ENCODE data around the gene LAD1.
A peak's percentile ranks its signal among the peaks of the same experiment; 100 is the strongest.

Gene LAD1

DNA sequence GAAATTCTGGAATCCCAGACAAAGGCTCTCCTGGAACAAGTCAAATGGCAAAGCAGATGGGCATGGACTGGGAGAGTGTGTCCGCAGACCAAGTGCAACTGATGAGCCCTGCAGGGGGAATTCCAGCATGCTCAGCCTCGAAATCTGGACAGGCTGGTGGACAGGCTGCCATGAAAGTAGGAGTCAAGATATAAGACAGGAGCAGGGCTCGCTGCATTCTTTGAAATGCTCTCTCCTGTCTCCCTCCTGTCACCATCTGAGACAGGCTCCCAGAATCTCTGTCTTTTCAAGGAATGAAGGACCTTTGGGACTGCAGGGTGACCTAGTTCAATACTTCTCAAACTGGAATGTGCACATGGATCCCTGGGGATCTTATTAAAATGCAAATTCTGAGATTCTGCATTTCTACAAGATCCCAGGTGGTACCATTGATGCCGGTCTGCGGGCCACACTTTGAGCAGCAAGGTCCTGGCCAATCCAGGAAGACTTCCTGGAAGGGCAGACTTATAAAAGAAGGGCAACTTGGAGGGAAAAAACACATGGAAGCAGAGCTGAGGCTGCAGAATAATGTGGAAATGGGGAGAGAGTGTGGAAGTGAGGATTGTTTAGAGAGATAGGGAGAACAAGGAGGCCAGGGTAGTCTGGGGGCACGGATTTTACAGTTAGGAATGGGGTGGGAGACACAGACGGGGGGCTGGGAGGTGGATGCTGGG lies 51.5 kb downstream of the LAD1 start:
- Histone ChIP-seq H3K9ac (ENCODE audit: low read length) (no peak overlapping the region), H3K9me2 (ENCODE audit: low read depth, low read length) (no peaks in the 10 kb centered on the region), H3K27me3 (ENCODE audit: insufficient read depth, low read length) (peaks cover 4% of the 10 kb centered on the region; the same call in 1 of the 2 replicates), H3F3A (ENCODE audit: insufficient read depth, low read length) (no peaks in the 10 kb centered on the region), H3K4me1 (ENCODE audit: insufficient read depth, low read length, severe bottlenecking) (no peaks in the 10 kb centered on the region), H3K9me3 (ENCODE audit: low read length) (no peaks in the 10 kb centered on the region), H2AFZ (ENCODE audit: low read length) (no peak overlapping the region), H3K36me3 (ENCODE audit: insufficient read depth, low read length) (no peaks in the 10 kb centered on the region), H3K79me2 (ENCODE audit: insufficient read depth, low read length) (no peaks in the 10 kb centered on the region), H4K20me1 (ENCODE audit: insufficient read depth, low read length) (no peaks in the 10 kb centered on the region), H3K27ac (ENCODE audit: low read depth, low read length, poor library complexity, severe bottlenecking) (no peak overlapping the region), H3K4me2 (ENCODE audit: low read length) (no peak overlapping the region), H3K4me3 (ENCODE audit: low read depth, low read length, poor library complexity, severe bottlenecking) (no peak overlapping the region)
- TF ChIP-seq EZH2 (IDR thresholded peaks at IDR 0.05; ENCODE audit: borderline replicate concordance, low read length): no peak
- TF ChIP-seq, protein P1, sequence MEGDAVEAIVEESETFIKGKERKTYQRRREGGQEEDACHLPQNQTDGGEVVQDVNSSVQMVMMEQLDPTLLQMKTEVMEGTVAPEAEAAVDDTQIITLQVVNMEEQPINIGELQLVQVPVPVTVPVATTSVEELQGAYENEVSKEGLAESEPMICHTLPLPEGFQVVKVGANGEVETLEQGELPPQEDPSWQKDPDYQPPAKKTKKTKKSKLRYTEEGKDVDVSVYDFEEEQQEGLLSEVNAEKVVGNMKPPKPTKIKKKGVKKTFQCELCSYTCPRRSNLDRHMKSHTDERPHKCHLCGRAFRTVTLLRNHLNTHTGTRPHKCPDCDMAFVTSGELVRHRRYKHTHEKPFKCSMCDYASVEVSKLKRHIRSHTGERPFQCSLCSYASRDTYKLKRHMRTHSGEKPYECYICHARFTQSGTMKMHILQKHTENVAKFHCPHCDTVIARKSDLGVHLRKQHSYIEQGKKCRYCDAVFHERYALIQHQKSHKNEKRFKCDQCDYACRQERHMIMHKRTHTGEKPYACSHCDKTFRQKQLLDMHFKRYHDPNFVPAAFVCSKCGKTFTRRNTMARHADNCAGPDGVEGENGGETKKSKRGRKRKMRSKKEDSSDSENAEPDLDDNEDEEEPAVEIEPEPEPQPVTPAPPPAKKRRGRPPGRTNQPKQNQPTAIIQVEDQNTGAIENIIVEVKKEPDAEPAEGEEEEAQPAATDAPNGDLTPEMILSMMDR (IDR thresholded peaks at IDR 0.05; ENCODE audit: low read length): no peak

DNA sequence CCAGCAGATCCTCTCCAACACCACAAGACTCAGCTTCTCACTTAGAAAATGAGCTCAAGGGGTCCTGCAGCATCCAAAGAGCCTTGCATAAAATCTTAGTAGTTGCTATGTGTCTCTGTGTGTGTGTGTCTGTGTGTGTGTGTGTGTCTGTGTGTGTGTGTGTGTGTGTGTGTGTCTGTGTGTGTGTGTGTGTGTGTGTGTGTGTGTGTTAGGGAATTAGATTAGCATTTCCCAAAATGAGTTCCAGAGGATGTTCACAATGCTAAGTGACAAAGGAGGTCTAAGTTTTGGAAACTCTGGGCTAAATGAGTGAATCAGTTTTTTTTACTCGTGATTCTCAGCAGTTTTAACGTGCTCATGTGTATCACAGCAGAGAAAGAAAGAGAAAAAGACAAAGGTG lies 52.1 kb downstream of the LAD1 start:
- Histone ChIP-seq H3K36me3 (ENCODE audit: insufficient read depth, low read length) (no peaks in the 10 kb centered on the region), H3K4me3 (ENCODE audit: low read depth, low read length, poor library complexity, severe bottlenecking) (no peak overlapping the region), H2AFZ (ENCODE audit: low read length) (no peak overlapping the region), H3K27me3 (ENCODE audit: insufficient read depth, low read length) (peaks cover 4% of the 10 kb centered on the region; the same call in 1 of the 2 replicates), H3K4me1 (ENCODE audit: insufficient read depth, low read length, severe bottlenecking) (no peaks in the 10 kb centered on the region), H3K9me2 (ENCODE audit: low read depth, low read length) (no peaks in the 10 kb centered on the region), H3K27ac (ENCODE audit: low read depth, low read length, poor library complexity, severe bottlenecking) (no peak overlapping the region), H3K79me2 (ENCODE audit: insufficient read depth, low read length) (no peaks in the 10 kb centered on the region), H3K9me3 (ENCODE audit: low read length) (no peaks in the 10 kb centered on the region), H3K4me2 (ENCODE audit: low read length) (no peak overlapping the region), H3F3A (ENCODE audit: insufficient read depth, low read length) (no peaks in the 10 kb centered on the region), H3K9ac (ENCODE audit: low read length) (no peak overlapping the region), H4K20me1 (ENCODE audit: insufficient read depth, low read length) (no peaks in the 10 kb centered on the region)
- no peak for TF ChIP-seq EZH2 (IDR thresholded peaks at IDR 0.05; ENCODE audit: borderline replicate concordance, low read length)
- TF ChIP-seq, protein P1 (IDR thresholded peaks at IDR 0.05; ENCODE audit: low read length): no peak

DNA sequence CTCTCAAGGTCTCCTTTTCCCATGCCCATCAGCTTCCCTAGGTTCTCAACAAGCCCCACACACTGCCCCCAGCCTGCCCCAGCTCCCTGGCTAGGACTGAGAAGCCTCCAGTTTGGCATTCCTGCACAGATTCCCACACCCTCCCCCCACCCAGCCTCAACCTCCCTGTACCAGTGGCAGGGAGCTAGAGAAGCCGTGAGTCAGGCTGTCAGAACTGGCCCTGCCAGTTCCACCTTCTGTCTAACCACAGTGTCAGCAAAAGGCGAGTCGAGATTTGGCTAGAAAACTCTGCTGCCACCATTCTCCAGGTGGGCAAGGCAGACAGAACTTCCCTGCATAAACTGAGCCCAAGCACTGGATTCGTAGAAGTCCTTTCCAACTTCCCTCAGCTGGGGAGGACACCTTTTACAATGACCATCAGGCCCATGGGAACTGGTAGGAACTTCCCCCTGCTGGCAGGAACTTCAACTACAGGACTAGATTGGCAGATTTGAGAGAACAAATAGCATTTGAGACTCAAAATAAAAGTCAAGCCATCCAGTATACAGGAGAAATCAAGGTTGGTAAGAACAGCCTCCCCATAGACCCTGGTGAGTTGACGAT lies 52.7 kb downstream of the LAD1 start:
- no peaks in the 10 kb centered on the region for H3K4me1 ChIP-seq (ENCODE audit: insufficient read depth, low read length, severe bottlenecking)
- H3K4me3 ChIP-seq (ENCODE audit: low read depth, low read length, poor library complexity, severe bottlenecking): no peak overlapping the region
- H3K27ac ChIP-seq (ENCODE audit: low read depth, low read length, poor library complexity, severe bottlenecking): no peak overlapping the region
- no peaks in the 10 kb centered on the region for H4K20me1 ChIP-seq (ENCODE audit: insufficient read depth, low read length)
- no peaks in the 10 kb centered on the region for H3K9me3 ChIP-seq (ENCODE audit: low read length)
- no peak overlapping the region for H3K4me2 ChIP-seq (ENCODE audit: low read length)
- no peak overlapping the region for H3K9ac ChIP-seq (ENCODE audit: low read length)
- TF ChIP-seq EZH2 (IDR thresholded peaks at IDR 0.05; ENCODE audit: borderline replicate concordance, low read length): no peak
- TF ChIP-seq, protein P1 (IDR thresholded peaks at IDR 0.05; ENCODE audit: low read length): peak; percentile 55
- no peaks in the 10 kb centered on the region for H3K9me2 ChIP-seq (ENCODE audit: low read depth, low read length)
- H3F3A ChIP-seq (ENCODE audit: insufficient read depth, low read length): no peaks in the 10 kb centered on the region
- H2AFZ ChIP-seq (ENCODE audit: low read length): no peak overlapping the region
- no peaks in the 10 kb centered on the region for H3K79me2 ChIP-seq (ENCODE audit: insufficient read depth, low read length)
- no peaks in the 10 kb centered on the region for H3K36me3 ChIP-seq (ENCODE audit: insufficient read depth, low read length)
- H3K27me3 ChIP-seq (ENCODE audit: insufficient read depth, low read length): peaks cover 4% of the 10 kb centered on the region; the same call in 1 of the 2 replicates

Measured in OCI-LY1 (cell line).